Karpas-422 (cell line): Measurements from ENCODE around the gene CASK. TPM values are rescaled to one million over a fixed set of nuclear protein-coding genes. Genes with fewer than 3 reads are reported as not detected.

ENCODE experiments used
- DNase-seq: peaks from one replicate; pipeline ENCODE4 v3.0.0-alpha.2; 2015
- H2AFZ ChIP-seq: fragments of 200-600 bp; sonication (generic); 2 replicates; pipeline ENCODE4 v1.6.1; 2014; ENCODE audit warnings: antibody characterized with exemption, low read length, mixed read lengths
- H3K27ac ChIP-seq: fragments of 200-600 bp; sonication (generic); 2 replicates; pipeline ENCODE4 v1.5.1; 2014; ENCODE audit warnings: mild to moderate bottlenecking, low read length, moderate library complexity
- H3K27me3 ChIP-seq: fragments of 200-600 bp; sonication (generic); 2 replicates; pipeline ENCODE4 v1.6.1; 2014; ENCODE audit warnings: low read length, mixed read lengths
- H3K36me3 ChIP-seq: fragments of 200-600 bp; sonication (generic); 2 replicates; pipeline ENCODE4 v1.6.1; 2014; ENCODE audit warnings: low read length, mixed read lengths; ENCODE audit not compliant: insufficient read depth
- H3K4me1 ChIP-seq: fragments of 200-600 bp; sonication (generic); 2 replicates; pipeline ENCODE4 v1.6.1; 2014; ENCODE audit warnings: mild to moderate bottlenecking, low read length, mixed read lengths
- H3K4me2 ChIP-seq: fragments of 200-600 bp; sonication (generic); 2 replicates; pipeline ENCODE4 v1.6.1; 2014; ENCODE audit warnings: low read length, low read depth, mild to moderate bottlenecking; ENCODE audit not compliant: poor library complexity, severe bottlenecking
- H3K4me3 ChIP-seq: fragments of 200-600 bp; sonication (generic); 2 replicates; pipeline ENCODE4 v1.5.1; 2014; ENCODE audit warnings: mild to moderate bottlenecking, antibody characterized with exemption, low read length, mixed read lengths
- H3K79me2 ChIP-seq: fragments of 200-600 bp; sonication (generic); 2 replicates; pipeline ENCODE4 v1.6.1; 2014; ENCODE audit warnings: mild to moderate bottlenecking, low read length, mixed read lengths
- H3K9ac ChIP-seq: fragments of 200-600 bp; sonication (generic); 2 replicates; pipeline ENCODE4 v1.6.0; 2014; ENCODE audit warnings: low read length
- H3K9me2 ChIP-seq: fragments of 200-600 bp; sonication (generic), shearing (Covaris generic); replicated peaks from 2 replicates; pipeline ENCODE4 v1.6.0; 2014; ENCODE audit warnings: mild to moderate bottlenecking, low read length, moderate library complexity; ENCODE audit not compliant: insufficient read depth
- H3K9me3 ChIP-seq: fragments of 300-700, 200-600 bp; sonication (generic); 2 replicates; pipeline ENCODE4 v1.6.1; 2014; ENCODE audit warnings: low read length, mixed read lengths
- H4K20me1 ChIP-seq: fragments of 200-600 bp; sonication (generic); 2 replicates; pipeline ENCODE4 v1.6.1; 2014; ENCODE audit warnings: mild to moderate bottlenecking, antibody characterized with exemption, low read length, low read depth; ENCODE audit not compliant: insufficient read depth
- total RNA-seq: library from RNA; depleted of rRNA; stranded (reverse); fragments of >200 nt; shearing (Covaris generic); gene quantifications from 2 replicates; pipeline ENCODE4 v1.2.3, GENCODE V29; 2014; ENCODE audit warnings: low replicate concordance; rRNA removed

CASK gene, protein sequence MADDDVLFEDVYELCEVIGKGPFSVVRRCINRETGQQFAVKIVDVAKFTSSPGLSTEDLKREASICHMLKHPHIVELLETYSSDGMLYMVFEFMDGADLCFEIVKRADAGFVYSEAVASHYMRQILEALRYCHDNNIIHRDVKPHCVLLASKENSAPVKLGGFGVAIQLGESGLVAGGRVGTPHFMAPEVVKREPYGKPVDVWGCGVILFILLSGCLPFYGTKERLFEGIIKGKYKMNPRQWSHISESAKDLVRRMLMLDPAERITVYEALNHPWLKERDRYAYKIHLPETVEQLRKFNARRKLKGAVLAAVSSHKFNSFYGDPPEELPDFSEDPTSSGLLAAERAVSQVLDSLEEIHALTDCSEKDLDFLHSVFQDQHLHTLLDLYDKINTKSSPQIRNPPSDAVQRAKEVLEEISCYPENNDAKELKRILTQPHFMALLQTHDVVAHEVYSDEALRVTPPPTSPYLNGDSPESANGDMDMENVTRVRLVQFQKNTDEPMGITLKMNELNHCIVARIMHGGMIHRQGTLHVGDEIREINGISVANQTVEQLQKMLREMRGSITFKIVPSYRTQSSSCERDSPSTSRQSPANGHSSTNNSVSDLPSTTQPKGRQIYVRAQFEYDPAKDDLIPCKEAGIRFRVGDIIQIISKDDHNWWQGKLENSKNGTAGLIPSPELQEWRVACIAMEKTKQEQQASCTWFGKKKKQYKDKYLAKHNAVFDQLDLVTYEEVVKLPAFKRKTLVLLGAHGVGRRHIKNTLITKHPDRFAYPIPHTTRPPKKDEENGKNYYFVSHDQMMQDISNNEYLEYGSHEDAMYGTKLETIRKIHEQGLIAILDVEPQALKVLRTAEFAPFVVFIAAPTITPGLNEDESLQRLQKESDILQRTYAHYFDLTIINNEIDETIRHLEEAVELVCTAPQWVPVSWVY
- total RNA-seq = not detected in 2 replicates

DNA sequence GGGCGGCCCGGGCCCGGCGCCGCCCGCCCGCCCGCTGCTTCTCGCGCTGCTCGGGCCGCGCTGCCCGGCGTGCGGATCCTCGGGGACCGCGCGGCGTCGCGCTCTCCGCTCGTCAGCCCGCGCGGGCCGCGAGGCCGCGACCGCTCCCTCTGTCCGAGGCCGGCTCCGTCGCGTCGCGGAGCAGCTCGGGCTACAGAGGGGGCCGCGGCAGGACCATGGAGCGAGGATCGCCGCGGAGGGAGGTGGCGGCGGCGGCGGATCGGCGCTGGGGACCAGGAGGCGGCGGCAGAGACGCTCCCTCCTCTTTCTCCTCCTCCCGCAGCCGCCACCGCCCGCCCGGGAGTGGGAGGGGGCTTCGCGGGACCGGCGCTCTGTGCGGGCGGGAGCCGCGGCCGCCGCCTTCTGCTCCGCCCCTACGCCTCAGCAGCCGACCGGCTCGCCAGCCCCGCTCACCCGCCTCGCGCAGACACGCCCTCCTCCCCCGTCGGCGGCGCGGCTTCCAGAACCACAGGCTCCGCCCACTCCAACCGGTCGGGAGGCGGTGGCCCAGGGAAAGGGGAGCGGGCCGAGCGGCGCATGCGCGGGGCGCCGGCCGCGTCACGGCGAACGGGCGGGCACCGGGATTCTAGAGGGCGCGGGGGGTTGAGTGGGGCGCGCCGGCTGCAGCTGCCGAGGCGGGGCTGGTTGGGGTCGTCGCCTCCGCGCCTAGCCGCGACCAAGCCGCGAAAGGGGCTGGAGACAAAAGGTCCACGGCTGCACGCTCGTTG is at the start of gene CASK:
TSS of gene CASK (minus strand) at position 344 of the 767 bp plus-strand sequence. CDS start 566 bp downstream, outside the sequence.
- peak; percentile 59 for DNase-seq
- no peaks in the 10 kb centered on the region for H4K20me1 ChIP-seq
- no peaks in the 10 kb centered on the region for H3K27me3 ChIP-seq
- H3K9ac ChIP-seq = no peak within 1 kb of the TSS
- H3K4me2 ChIP-seq = peak within 1 kb of the TSS; percentile 15
- H3K9me2 ChIP-seq = no peaks in the 10 kb centered on the region
- H3K79me2 ChIP-seq = no peaks in the 10 kb centered on the region
- H3K4me3 ChIP-seq = no peak within 1 kb of the TSS
- no peaks in the 10 kb centered on the region for H3K4me1 ChIP-seq
- no peaks in the 10 kb centered on the region for H3K9me3 ChIP-seq
- H3K36me3 ChIP-seq = no peaks in the 10 kb centered on the region
- H2AFZ ChIP-seq = no peak within 1 kb of the TSS
- no peak within 1 kb of the TSS for H3K27ac ChIP-seq

- H3K79me2 ChIP-seq = no peaks in the 10 kb centered on the region
- no peaks in the 10 kb centered on the region for H3K36me3 ChIP-seq
- H3K27ac ChIP-seq = no peak overlapping the region
- no peaks in the 10 kb centered on the region for H3K4me1 ChIP-seq
- H3K9me2 ChIP-seq = no peaks in the 10 kb centered on the region
- no peak for DNase-seq
- H3K4me2 ChIP-seq = no peak overlapping the region
- H2AFZ ChIP-seq = no peak overlapping the region
- no peak overlapping the region for H3K9ac ChIP-seq
- peaks cover 9% of the 10 kb centered on the region for H3K9me3 ChIP-seq
- H3K4me3 ChIP-seq = no peak overlapping the region
- no peaks in the 10 kb centered on the region for H4K20me1 ChIP-seq
- H3K27me3 ChIP-seq = no peaks in the 10 kb centered on the region
These were observed 48.0 kb upstream of the CASK start for GRCh38 chrX:41971346-41971745.

DNA sequence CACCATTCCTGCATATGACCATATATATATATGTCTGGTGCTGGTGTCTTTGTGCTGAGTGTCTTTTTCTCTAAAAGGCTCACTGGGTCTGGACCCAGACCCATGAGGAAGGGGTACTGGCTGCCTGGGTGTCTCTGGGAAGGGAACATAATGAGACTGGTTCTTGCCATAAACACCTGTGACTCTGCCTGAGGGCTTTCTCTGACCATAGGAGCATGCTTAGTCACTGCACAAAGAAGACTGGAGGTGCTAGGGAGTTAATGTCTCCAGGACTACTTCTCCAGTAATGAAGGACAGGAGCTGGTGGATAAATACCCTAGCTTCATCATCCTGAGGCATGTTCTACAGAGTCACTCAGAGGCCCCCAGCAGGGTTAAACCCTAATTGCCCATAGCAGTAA is 47.1 kb upstream of the CASK start:
- Histone ChIP-seq H3K27ac (no peak overlapping the region), H3K9ac (no peak overlapping the region), H2AFZ (no peak overlapping the region), H3K4me1 (no peaks in the 10 kb centered on the region), H3K4me2 (no peak overlapping the region), H3K4me3 (no peak overlapping the region), H3K9me2 (no peaks in the 10 kb centered on the region), H3K36me3 (no peaks in the 10 kb centered on the region), H4K20me1 (no peaks in the 10 kb centered on the region), H3K79me2 (no peaks in the 10 kb centered on the region), H3K9me3 (peaks cover 9% of the 10 kb centered on the region), H3K27me3 (no peaks in the 10 kb centered on the region)
- no peak for DNase-seq

GRCh38 chrX:41963348-41963747 is 40.0 kb upstream of the CASK start:
- Histone ChIP-seq H3K4me2 (no peak overlapping the region), H3K9ac (no peak overlapping the region), H3K27me3 (no peaks in the 10 kb centered on the region), H3K9me3 (no peaks in the 10 kb centered on the region), H2AFZ (no peak overlapping the region), H3K79me2 (no peaks in the 10 kb centered on the region), H3K4me1 (no peaks in the 10 kb centered on the region), H3K27ac (no peak overlapping the region), H3K4me3 (no peak overlapping the region), H3K9me2 (no peaks in the 10 kb centered on the region), H3K36me3 (no peaks in the 10 kb centered on the region), H4K20me1 (no peaks in the 10 kb centered on the region)
- DNase-seq = no peak

- Histone ChIP-seq H3K27ac (no peak overlapping the region), H3K9ac (no peak overlapping the region), H3K9me3 (peaks cover 2% of the 10 kb centered on the region), H4K20me1 (no peaks in the 10 kb centered on the region), H3K4me2 (no peak overlapping the region), H3K36me3 (no peaks in the 10 kb centered on the region), H2AFZ (no peak overlapping the region), H3K79me2 (no peaks in the 10 kb centered on the region), H3K4me1 (no peaks in the 10 kb centered on the region), H3K9me2 (no peaks in the 10 kb centered on the region), H3K27me3 (no peaks in the 10 kb centered on the region), H3K4me3 (no peak overlapping the region)
- DNase-seq = no peak
These were observed 36.8 kb upstream of the CASK start for GRCh38 chrX:41960142-41960541.

GRCh38 chrX:41958861-41959260 is 35.5 kb upstream of the CASK start:
- no peaks in the 10 kb centered on the region for H3K27me3 ChIP-seq
- DNase-seq = no peak
- H3K27ac ChIP-seq = no peak overlapping the region
- peaks cover 6% of the 10 kb centered on the region for H3K9me3 ChIP-seq
- no peak overlapping the region for H3K9ac ChIP-seq
- no peaks in the 10 kb centered on the region for H3K79me2 ChIP-seq
- H2AFZ ChIP-seq = no peak overlapping the region
- H3K4me2 ChIP-seq = no peak overlapping the region
- H3K36me3 ChIP-seq = no peaks in the 10 kb centered on the region
- no peaks in the 10 kb centered on the region for H4K20me1 ChIP-seq
- no peaks in the 10 kb centered on the region for H3K4me1 ChIP-seq
- H3K9me2 ChIP-seq = no peaks in the 10 kb centered on the region
- H3K4me3 ChIP-seq = no peak overlapping the region

- H3K4me1 ChIP-seq = no peaks in the 10 kb centered on the region
- H3K36me3 ChIP-seq = no peaks in the 10 kb centered on the region
- no peaks in the 10 kb centered on the region for H3K27me3 ChIP-seq
- H3K9ac ChIP-seq = no peak overlapping the region
- peaks cover 6% of the 10 kb centered on the region for H3K9me3 ChIP-seq
- H3K27ac ChIP-seq = no peak overlapping the region
- no peak overlapping the region for H3K4me3 ChIP-seq
- H3K9me2 ChIP-seq = no peaks in the 10 kb centered on the region
- no peak overlapping the region for H3K4me2 ChIP-seq
- H3K79me2 ChIP-seq = no peaks in the 10 kb centered on the region
- H2AFZ ChIP-seq = no peak overlapping the region
- no peaks in the 10 kb centered on the region for H4K20me1 ChIP-seq
- DNase-seq = no peak
These were observed 32.7 kb upstream of the CASK start for GRCh38 chrX:41956027-41956426.
